ENCODE data around the gene KCTD3.

Gene KCTD3

DNA sequence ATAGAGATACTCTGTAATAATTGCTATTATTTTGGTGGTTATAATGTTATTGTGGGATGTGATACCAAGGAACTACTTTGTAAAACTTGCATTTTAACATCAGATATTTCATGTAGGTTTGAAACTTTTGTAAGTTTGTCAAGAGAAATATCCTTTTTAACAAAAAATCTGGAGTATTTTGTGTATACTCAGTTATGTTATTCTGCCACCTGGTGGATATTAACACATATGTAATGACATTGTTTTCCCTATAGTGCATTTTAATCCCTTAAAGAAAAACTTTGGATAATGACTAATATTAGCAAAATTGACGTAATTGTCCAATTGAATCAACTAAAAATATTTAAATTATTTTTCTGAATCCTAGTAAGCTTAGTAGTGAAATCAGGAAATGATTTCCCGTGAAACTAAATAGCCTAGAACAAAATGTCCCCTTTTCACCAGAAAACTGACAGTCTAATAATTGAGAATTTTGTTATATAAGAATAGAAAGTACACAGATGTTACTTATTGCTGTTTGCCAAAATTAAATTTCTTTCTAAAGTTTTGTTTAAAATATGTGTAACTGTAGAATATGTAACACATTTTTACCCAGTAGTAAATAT, 39.6 kb downstream of the KCTD3 start:
- H3K9me3 ChIP-seq (ENCODE audit: control insufficient read depth, insufficient read depth, low read length), result no peaks in the 10 kb centered on the region
- peaks cover 70% of the 10 kb centered on the region for H3K36me3 ChIP-seq (ENCODE audit: control insufficient read depth, insufficient read depth, low read length)
- H3K27ac ChIP-seq (ENCODE audit: low read depth, low read length), result no peak overlapping the region

DNA sequence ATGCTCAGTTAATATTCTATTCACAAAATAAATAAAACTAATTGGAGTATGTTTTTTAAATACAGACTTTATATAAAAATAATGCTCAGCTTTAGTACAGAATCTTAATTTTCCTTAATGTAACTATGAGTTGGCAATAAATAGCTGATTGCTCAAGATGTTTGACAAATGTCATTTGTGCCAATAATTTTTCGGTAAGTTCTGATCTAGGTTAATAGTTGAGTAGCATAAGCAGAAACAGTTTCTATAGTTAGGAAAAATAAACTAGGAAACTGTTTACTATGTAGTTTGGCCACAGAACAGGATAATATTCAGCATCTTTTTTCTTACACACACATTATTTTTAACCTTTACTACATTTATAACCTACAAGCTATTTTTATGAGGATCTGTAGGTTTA, 40.3 kb downstream of the KCTD3 start:
- Histone ChIP-seq H3K9ac (ENCODE audit: low read depth, low read length) (no peak overlapping the region), H3K9me3 (ENCODE audit: control insufficient read depth, insufficient read depth, low read length) (no peaks in the 10 kb centered on the region), H3K27ac (ENCODE audit: low read depth, low read length) (no peak overlapping the region), H3K27me3 (ENCODE audit: control insufficient read depth, insufficient read depth, low read length) (no peaks in the 10 kb centered on the region), H3K4me1 (ENCODE audit: control insufficient read depth, insufficient read depth, low read length) (peaks cover 4% of the 10 kb centered on the region; the same call in 1 of the 2 replicates), H3K36me3 (ENCODE audit: control insufficient read depth, insufficient read depth, low read length) (peaks cover 70% of the 10 kb centered on the region), H3K4me3 (ENCODE audit: low read depth, low read length) (no peak overlapping the region)

More for the DNA sequence above, 39.6 kb downstream of the KCTD3 start:
- H3K4me1 ChIP-seq (ENCODE audit: control insufficient read depth, insufficient read depth, low read length), result peaks cover 4% of the 10 kb centered on the region; the same call in 1 of the 2 replicates
- H3K4me3 ChIP-seq (ENCODE audit: low read depth, low read length), result no peak overlapping the region
- H3K9ac ChIP-seq (ENCODE audit: low read depth, low read length), result no peak overlapping the region
- H3K27me3 ChIP-seq (ENCODE audit: control insufficient read depth, insufficient read depth, low read length), result no peaks in the 10 kb centered on the region

- Histone ChIP-seq H3K36me3 (ENCODE audit: control insufficient read depth, insufficient read depth, low read length) (peaks cover 77% of the 10 kb centered on the region), H3K27me3 (ENCODE audit: control insufficient read depth, insufficient read depth, low read length) (no peaks in the 10 kb centered on the region)
These were observed 41.5 kb downstream of the KCTD3 start for GRCh38 chr1:215608646-215609045.

GRCh38 chr1:215612391-215612790, 45.3 kb downstream of the KCTD3 start:
- Histone ChIP-seq H3K27me3 (ENCODE audit: control insufficient read depth, insufficient read depth, low read length) (no peaks in the 10 kb centered on the region), H3K4me1 (ENCODE audit: control insufficient read depth, insufficient read depth, low read length) (0 out of 2 replicates have a peak, but pooled peaks cover 3% of the 10 kb centered on the region), H3K36me3 (ENCODE audit: control insufficient read depth, insufficient read depth, low read length) (peaks cover 72% of the 10 kb centered on the region), H3K27ac (ENCODE audit: low read depth, low read length) (no peak overlapping the region), H3K4me3 (ENCODE audit: low read depth, low read length) (no peak overlapping the region), H3K9me3 (ENCODE audit: control insufficient read depth, insufficient read depth, low read length) (no peaks in the 10 kb centered on the region), H3K9ac (ENCODE audit: low read depth, low read length) (no peak overlapping the region)

More at GRCh38 chr1:215608646-215609045, 41.5 kb downstream of the KCTD3 start:
- H3K9ac ChIP-seq (ENCODE audit: low read depth, low read length), result no peak overlapping the region
- no peak overlapping the region for H3K4me3 ChIP-seq (ENCODE audit: low read depth, low read length)
- H3K9me3 ChIP-seq (ENCODE audit: control insufficient read depth, insufficient read depth, low read length), result no peaks in the 10 kb centered on the region
- H3K4me1 ChIP-seq (ENCODE audit: control insufficient read depth, insufficient read depth, low read length), result peaks cover 7% of the 10 kb centered on the region; the same call in 1 of the 2 replicates
- no peak overlapping the region for H3K27ac ChIP-seq (ENCODE audit: low read depth, low read length)

- H3K4me3 ChIP-seq (ENCODE audit: low read depth, low read length), result no peak overlapping the region
- H3K27ac ChIP-seq (ENCODE audit: low read depth, low read length), result no peak overlapping the region
- peaks cover 63% of the 10 kb centered on the region for H3K36me3 ChIP-seq (ENCODE audit: control insufficient read depth, insufficient read depth, low read length)
- H3K27me3 ChIP-seq (ENCODE audit: control insufficient read depth, insufficient read depth, low read length), result no peaks in the 10 kb centered on the region
- H3K4me1 ChIP-seq (ENCODE audit: control insufficient read depth, insufficient read depth, low read length), result peaks cover 6% of the 10 kb centered on the region; the same call in 1 of the 2 replicates
- no peaks in the 10 kb centered on the region for H3K9me3 ChIP-seq (ENCODE audit: control insufficient read depth, insufficient read depth, low read length)
- no peak overlapping the region for H3K9ac ChIP-seq (ENCODE audit: low read depth, low read length)
These were observed 50.9 kb downstream of the KCTD3 start for GRCh38 chr1:215617979-215618378.

GRCh38 chr1:215623162-215623561, 56.1 kb downstream of the KCTD3 start:
- Histone ChIP-seq H3K4me1 (ENCODE audit: control insufficient read depth, insufficient read depth, low read length) (peaks cover 3% of the 10 kb centered on the region; the same call in 1 of the 2 replicates), H3K9ac (ENCODE audit: low read depth, low read length) (no peak overlapping the region), H3K27ac (ENCODE audit: low read depth, low read length) (no peak overlapping the region), H3K9me3 (ENCODE audit: control insufficient read depth, insufficient read depth, low read length) (no peaks in the 10 kb centered on the region), H3K27me3 (ENCODE audit: control insufficient read depth, insufficient read depth, low read length) (no peaks in the 10 kb centered on the region), H3K36me3 (ENCODE audit: control insufficient read depth, insufficient read depth, low read length) (peaks cover 49% of the 10 kb centered on the region), H3K4me3 (ENCODE audit: low read depth, low read length) (no peak overlapping the region)

- no peaks in the 10 kb centered on the region for H3K27me3 ChIP-seq (ENCODE audit: control insufficient read depth, insufficient read depth, low read length)
- H3K9me3 ChIP-seq (ENCODE audit: control insufficient read depth, insufficient read depth, low read length), result no peaks in the 10 kb centered on the region
- no peak overlapping the region for H3K9ac ChIP-seq (ENCODE audit: low read depth, low read length)
- H3K4me3 ChIP-seq (ENCODE audit: low read depth, low read length), result no peak overlapping the region
- no peaks in the 10 kb centered on the region for H3K4me1 ChIP-seq (ENCODE audit: control insufficient read depth, insufficient read depth, low read length)
- peaks cover 27% of the 10 kb centered on the region for H3K36me3 ChIP-seq (ENCODE audit: control insufficient read depth, insufficient read depth, low read length)
- no peak overlapping the region for H3K27ac ChIP-seq (ENCODE audit: low read depth, low read length)
These were observed 58.8 kb downstream of the KCTD3 start for GRCh38 chr1:215625949-215626348.

DNA sequence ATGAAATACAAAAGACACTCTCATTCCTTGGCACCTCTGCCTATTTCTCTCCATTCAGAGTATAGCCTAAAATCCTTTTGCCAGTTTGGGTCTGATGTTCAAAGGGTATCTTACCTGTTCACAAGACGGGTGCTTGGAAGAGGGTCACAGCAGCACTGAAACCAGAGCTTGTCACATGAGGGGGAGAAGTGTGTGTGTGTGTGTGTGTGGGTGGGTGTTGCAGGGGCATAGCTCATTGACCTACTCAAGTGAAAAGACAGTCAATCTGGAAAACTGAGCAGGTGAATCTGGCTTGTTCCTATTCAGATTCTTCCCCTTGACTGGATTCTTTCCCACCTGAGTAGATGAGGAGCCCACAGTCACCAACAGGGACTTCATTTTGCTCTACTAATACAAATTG, 63.9 kb downstream of the KCTD3 start:
- peaks cover 2% of the 10 kb centered on the region; the same call in 1 of the 2 replicates for H3K4me1 ChIP-seq (ENCODE audit: control insufficient read depth, insufficient read depth, low read length)
- no peak overlapping the region for H3K9ac ChIP-seq (ENCODE audit: low read depth, low read length)
- no peaks in the 10 kb centered on the region for H3K27me3 ChIP-seq (ENCODE audit: control insufficient read depth, insufficient read depth, low read length)
- H3K4me3 ChIP-seq (ENCODE audit: low read depth, low read length), result no peak overlapping the region
- H3K36me3 ChIP-seq (ENCODE audit: control insufficient read depth, insufficient read depth, low read length), result no peaks in the 10 kb centered on the region
- H3K27ac ChIP-seq (ENCODE audit: low read depth, low read length), result no peak overlapping the region
- H3K9me3 ChIP-seq (ENCODE audit: control insufficient read depth, insufficient read depth, low read length), result no peaks in the 10 kb centered on the region

DNA sequence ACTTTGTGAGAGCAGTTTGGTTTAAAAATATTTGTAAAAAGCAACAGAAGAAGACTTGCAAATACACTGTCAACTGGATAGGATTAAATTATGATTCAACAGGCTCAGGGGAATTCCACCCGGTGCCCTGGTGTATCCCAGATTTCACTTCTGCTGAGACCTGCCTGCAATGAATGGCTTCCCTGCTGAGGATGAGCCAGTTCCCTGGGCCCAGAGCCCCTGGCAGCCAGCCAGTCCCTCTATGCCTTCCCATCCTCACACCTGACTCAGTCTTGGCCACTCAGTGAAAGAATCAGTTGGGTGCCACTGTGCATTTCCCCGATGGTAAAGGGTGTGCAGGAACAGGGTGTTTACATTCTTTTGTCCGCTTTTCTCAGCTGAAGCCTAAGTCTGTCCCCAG, 64.4 kb downstream of the KCTD3 start:
- H3K4me3 ChIP-seq (ENCODE audit: low read depth, low read length), result no peak overlapping the region
- no peaks in the 10 kb centered on the region for H3K9me3 ChIP-seq (ENCODE audit: control insufficient read depth, insufficient read depth, low read length)
- no peak overlapping the region for H3K9ac ChIP-seq (ENCODE audit: low read depth, low read length)
- peaks cover 6% of the 10 kb centered on the region; the same call in 1 of the 2 replicates for H3K4me1 ChIP-seq (ENCODE audit: control insufficient read depth, insufficient read depth, low read length)
- H3K36me3 ChIP-seq (ENCODE audit: control insufficient read depth, insufficient read depth, low read length), result no peaks in the 10 kb centered on the region
- no peak overlapping the region for H3K27ac ChIP-seq (ENCODE audit: low read depth, low read length)
- no peaks in the 10 kb centered on the region for H3K27me3 ChIP-seq (ENCODE audit: control insufficient read depth, insufficient read depth, low read length)

DNA sequence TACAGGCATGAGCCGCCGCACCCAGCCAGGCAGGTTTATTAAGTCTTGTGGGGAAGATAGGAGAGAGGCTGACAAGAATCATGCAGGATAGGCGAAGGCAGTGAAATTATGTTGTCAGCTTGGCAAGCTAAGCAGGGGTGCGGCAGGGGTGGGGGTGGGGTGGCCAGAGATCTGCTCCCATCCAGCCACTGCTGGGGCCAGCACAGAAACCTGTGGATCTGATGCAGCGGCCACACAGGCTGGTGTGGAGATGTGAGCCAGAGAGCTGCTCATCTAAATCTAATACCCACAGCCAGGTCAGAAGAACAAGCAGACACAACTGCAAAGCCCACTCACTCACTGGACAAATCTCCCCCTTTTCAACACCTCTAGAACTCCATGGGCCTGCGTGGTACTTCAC, 68.7 kb downstream of the KCTD3 start:
- H3K4me1 ChIP-seq (ENCODE audit: control insufficient read depth, insufficient read depth, low read length), result peaks cover 15% of the 10 kb centered on the region; the same call in 1 of the 2 replicates
- H3K27ac ChIP-seq (ENCODE audit: low read depth, low read length), result no peak overlapping the region

DNA sequence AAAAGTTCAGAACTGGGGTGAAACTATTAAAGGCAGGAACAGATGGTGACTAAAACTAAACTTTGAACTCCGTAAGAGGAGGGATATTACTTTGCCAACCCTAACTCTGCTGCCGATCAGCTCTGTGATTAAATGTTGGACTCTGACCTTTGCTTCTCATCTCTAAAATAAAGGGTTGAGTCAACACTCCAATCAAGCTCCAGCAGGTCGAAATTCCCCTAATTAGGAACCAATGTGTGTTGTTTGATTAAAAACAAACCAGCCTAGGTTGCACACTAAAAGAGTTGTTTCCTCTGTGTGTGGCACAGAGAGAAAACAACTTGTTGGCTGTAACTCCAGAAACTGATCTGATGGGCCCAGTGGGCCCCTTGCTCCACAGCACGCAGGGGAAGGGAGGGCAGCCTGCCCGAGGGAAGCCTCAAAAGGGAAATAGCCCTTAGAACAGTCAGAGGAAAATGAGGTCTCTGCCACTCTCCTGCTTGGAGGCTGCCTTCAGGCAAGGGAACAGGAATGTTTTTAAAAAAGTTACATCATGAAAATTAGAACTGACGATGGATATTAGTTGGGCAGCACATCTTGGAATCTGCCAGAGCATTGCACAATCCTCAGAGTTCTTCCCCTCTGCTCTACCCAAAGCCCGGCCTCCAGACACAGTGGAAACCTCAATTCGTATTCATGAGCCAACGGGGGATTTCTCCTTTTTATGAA, 69.3 kb downstream of the KCTD3 start:
- no peak overlapping the region for H3K4me3 ChIP-seq (ENCODE audit: low read depth, low read length)

More for the DNA sequence above, 68.7 kb downstream of the KCTD3 start:
- Histone ChIP-seq H3K36me3 (ENCODE audit: control insufficient read depth, insufficient read depth, low read length) (no peaks in the 10 kb centered on the region), H3K4me3 (ENCODE audit: low read depth, low read length) (no peak overlapping the region), H3K9me3 (ENCODE audit: control insufficient read depth, insufficient read depth, low read length) (no peaks in the 10 kb centered on the region), H3K27me3 (ENCODE audit: control insufficient read depth, insufficient read depth, low read length) (no peaks in the 10 kb centered on the region), H3K9ac (ENCODE audit: low read depth, low read length) (no peak overlapping the region)

More for the DNA sequence above, 69.3 kb downstream of the KCTD3 start:
- no peaks in the 10 kb centered on the region for H3K36me3 ChIP-seq (ENCODE audit: control insufficient read depth, insufficient read depth, low read length)
- H3K27me3 ChIP-seq (ENCODE audit: control insufficient read depth, insufficient read depth, low read length), result no peaks in the 10 kb centered on the region
- peaks cover 15% of the 10 kb centered on the region; the same call in 1 of the 2 replicates for H3K4me1 ChIP-seq (ENCODE audit: control insufficient read depth, insufficient read depth, low read length)
- H3K27ac ChIP-seq (ENCODE audit: low read depth, low read length), result no peak overlapping the region
- no peaks in the 10 kb centered on the region for H3K9me3 ChIP-seq (ENCODE audit: control insufficient read depth, insufficient read depth, low read length)
- H3K9ac ChIP-seq (ENCODE audit: low read depth, low read length), result no peak overlapping the region

Measured in HUES48 (cell line).